H9 (cell line): ENCODE measurements around the gene OXER1. TPM values are rescaled to one million over a fixed set of nuclear protein-coding genes. Genes with fewer than 3 reads are reported as not detected.

Experiments used
- DNase-seq: peaks from one replicate; pipeline ENCODE4 v3.0.0-alpha.2; 2017
- H2AFZ ChIP-seq: one replicate; pipeline ENCODE4 v1.6.1; 2013; ENCODE audit warnings: mild to moderate bottlenecking, low read length, control low read depth, moderate library complexity
- H2AK5ac ChIP-seq: 2 replicates; pipeline ENCODE4 v1.6.1; 2013; ENCODE audit warnings: low read length, control low read depth, mixed read lengths; ENCODE audit not compliant: insufficient read length
- H2BK120ac ChIP-seq: one replicate; pipeline ENCODE4 v1.6.1; 2013; ENCODE audit warnings: low read depth, mild to moderate bottlenecking, low read length, control low read depth, inconsistent platforms; ENCODE audit not compliant: poor library complexity, severe bottlenecking
- H2BK12ac ChIP-seq: 2 replicates; pipeline ENCODE4 v1.6.1; 2013; ENCODE audit warnings: low read length, control low read depth, mixed read lengths, low read depth; ENCODE audit not compliant: insufficient read length
- H2BK15ac ChIP-seq: 2 replicates; pipeline ENCODE4 v1.6.1; 2013; ENCODE audit warnings: low read depth, low read length, control low read depth
- H2BK20ac ChIP-seq: one replicate; pipeline ENCODE4 v1.6.1; 2013; ENCODE audit warnings: low read depth, mild to moderate bottlenecking, low read length, control low read depth, inconsistent platforms; ENCODE audit not compliant: poor library complexity, severe bottlenecking
- H2BK5ac ChIP-seq: 2 replicates; pipeline ENCODE4 v1.6.1; 2013; ENCODE audit warnings: low read length, control low read depth, mixed read lengths; ENCODE audit not compliant: insufficient read length
- H3K14ac ChIP-seq: 2 replicates; pipeline ENCODE4 v1.6.1; 2013; ENCODE audit warnings: low read length, control low read depth; ENCODE audit not compliant: insufficient read depth
- H3K18ac ChIP-seq: 2 replicates; pipeline ENCODE4 v1.6.1; 2013; ENCODE audit warnings: low read depth, mild to moderate bottlenecking, mixed read lengths, low read length, control low read depth; ENCODE audit not compliant: insufficient read length
- H3K23ac ChIP-seq: 2 replicates; pipeline ENCODE4 v1.6.1; 2013; ENCODE audit warnings: low read length, control low read depth, mixed read lengths, low read depth; ENCODE audit not compliant: insufficient read length
- H3K23me2 ChIP-seq: 2 replicates; pipeline ENCODE4 v1.6.1; 2013; ENCODE audit warnings: low read depth, mild to moderate bottlenecking, mixed read lengths, low read length, control low read depth; ENCODE audit not compliant: insufficient read length, poor library complexity, severe bottlenecking
- H3K27ac ChIP-seq: 2 replicates; pipeline ENCODE4 v1.5.1; 2013; ENCODE audit warnings: low read length, control low read depth, mixed read lengths, low read depth; ENCODE audit not compliant: insufficient read length
- H3K27me3 ChIP-seq: 2 replicates; pipeline ENCODE4 v1.6.1; 2013; ENCODE audit warnings: low read length, control low read depth, inconsistent platforms; ENCODE audit not compliant: insufficient read depth
- H3K4ac ChIP-seq: 2 replicates; pipeline ENCODE4 v1.6.1; 2013; ENCODE audit warnings: low read depth, mild to moderate bottlenecking, control low read depth, inconsistent platforms, low read length, moderate library complexity
- H3K4me1 ChIP-seq: 2 replicates; pipeline ENCODE4 v1.6.1; 2013; ENCODE audit warnings: low read length, control low read depth, inconsistent platforms; ENCODE audit not compliant: insufficient read depth
- H3K4me2 ChIP-seq: 2 replicates; pipeline ENCODE4 v1.6.1; 2013; ENCODE audit warnings: low read length, control low read depth, mixed read lengths; ENCODE audit not compliant: insufficient read length, insufficient read depth
- H3K56ac ChIP-seq: 2 replicates; pipeline ENCODE4 v1.6.1; 2013; ENCODE audit warnings: low read depth, mild to moderate bottlenecking, mixed read lengths, low read length, control low read depth; ENCODE audit not compliant: insufficient read length
- H3K79me1 ChIP-seq: 2 replicates; pipeline ENCODE4 v1.6.1; 2013; ENCODE audit warnings: low read depth, mild to moderate bottlenecking, moderate library complexity, low read length, control low read depth, inconsistent platforms; ENCODE audit not compliant: insufficient read depth, poor library complexity, severe bottlenecking
- H3K79me2 ChIP-seq: 2 replicates; pipeline ENCODE4 v1.6.1; 2013; ENCODE audit warnings: low read length, control low read depth, inconsistent platforms; ENCODE audit not compliant: insufficient read depth
- H3K9ac ChIP-seq: 2 replicates; pipeline ENCODE4 v1.6.1; 2013; ENCODE audit warnings: low read length, control low read depth, mixed read lengths; ENCODE audit not compliant: insufficient read length; ENCODE audit errors: extremely low read depth
- H3K9me3 ChIP-seq: one replicate; pipeline ENCODE4 v1.6.1; 2013; ENCODE audit warnings: low read depth, low read length, inconsistent platforms; ENCODE audit not compliant: control insufficient read depth
- H3T11ph ChIP-seq: one replicate; pipeline ENCODE4 v1.6.1; 2013; ENCODE audit warnings: mild to moderate bottlenecking, low read length, control low read depth, inconsistent platforms
- H4K20me1 ChIP-seq: one replicate; pipeline ENCODE4 v1.6.1; 2013; ENCODE audit not compliant: control insufficient read depth, insufficient read length, insufficient read depth
- H4K5ac ChIP-seq: 2 replicates; pipeline ENCODE4 v1.6.1; 2013; ENCODE audit warnings: low read depth, mild to moderate bottlenecking, mixed read lengths, low read length, control low read depth; ENCODE audit not compliant: insufficient read length
- H4K8ac ChIP-seq: replicated peaks from 2 replicates; pipeline ENCODE4 v1.6.1; 2013; ENCODE audit warnings: low read length, control low read depth, mixed read lengths, low read depth; ENCODE audit not compliant: insufficient read length
- H4K91ac ChIP-seq: 2 replicates; pipeline ENCODE4 v1.6.1; 2013; ENCODE audit warnings: low read depth, mild to moderate bottlenecking, moderate library complexity, mixed read lengths, low read length, control low read depth; ENCODE audit not compliant: insufficient read length
- H3K27ac Mint-ChIP-seq, 3 experiments: 2 replicates in 2 of 3; 3 replicates in 1 of 3; pipeline ENCODE4 v1.8.0; 2020 to 2021; ENCODE audit warnings: mixed read lengths in 3 of 3, mild to moderate bottlenecking in 1 of 3, moderate library complexity in 1 of 3
- H3K27me3 Mint-ChIP-seq: 2 replicates; pipeline ENCODE4 v1.8.0; 2021; ENCODE audit warnings: low read depth, mild to moderate bottlenecking, moderate library complexity, mixed read lengths
- H3K36me3 Mint-ChIP-seq, 3 experiments: 2 replicates in 2 of 3; 3 replicates in 1 of 3; pipeline ENCODE4 v1.8.0; 2020 to 2021; ENCODE audit warnings: low read depth in 3 of 3, mixed read lengths in 3 of 3; ENCODE audit not compliant: insufficient read depth in 1 of 3
- H3K4me1 Mint-ChIP-seq, 2 experiments: 2 replicates each; pipeline ENCODE4 v1.8.0; 2020; ENCODE audit warnings: mixed read lengths in 2 of 2
- H3K4me3 Mint-ChIP-seq, 2 experiments: 2 replicates in 1 of 2; 3 replicates in 1 of 2; pipeline ENCODE4 v1.8.0; 2020 to 2021; ENCODE audit warnings: mild to moderate bottlenecking in 2 of 2, mixed read lengths in 2 of 2, moderate library complexity in 1 of 2
- H3K9me3 Mint-ChIP-seq, 2 experiments: 2 replicates in 1 of 2; 3 replicates in 1 of 2; pipeline ENCODE4 v1.8.0; 2020; ENCODE audit warnings: mild to moderate bottlenecking in 2 of 2, mixed read lengths in 2 of 2, moderate library complexity in 1 of 2
- WGBS: extraction: QIAGEN DNeasy Blood & Tissue Kit; methylation state at CpG from one replicate; pipeline ENCODE4 v1.1.7; 2013; ENCODE audit warnings: missing lambda C conversion rate, low lambda C conversion rate, mixed read lengths; ENCODE audit not compliant: insufficient read length; ENCODE audit errors: extremely low coverage; 5-methylcytosine and 5-hydroxymethylcytosine counted together
- total RNA-seq: library from RNA; stranded (reverse); gene quantifications from 2 replicates; pipeline ENCODE4 v1.2.1, GENCODE V29; 2021
- TF ChIP-seq, protein P1 (sequence below): fragments of 200-600 bp; sonication (generic); conservative IDR thresholded peaks from 3 replicates; pipeline ENCODE4 v1.8.0; 2021; ENCODE audit warnings: antibody characterized with exemption, mild to moderate bottlenecking

OXER1 gene
- total RNA-seq, 1 experiment from 2014 or later: 1.6 TPM

DNA sequence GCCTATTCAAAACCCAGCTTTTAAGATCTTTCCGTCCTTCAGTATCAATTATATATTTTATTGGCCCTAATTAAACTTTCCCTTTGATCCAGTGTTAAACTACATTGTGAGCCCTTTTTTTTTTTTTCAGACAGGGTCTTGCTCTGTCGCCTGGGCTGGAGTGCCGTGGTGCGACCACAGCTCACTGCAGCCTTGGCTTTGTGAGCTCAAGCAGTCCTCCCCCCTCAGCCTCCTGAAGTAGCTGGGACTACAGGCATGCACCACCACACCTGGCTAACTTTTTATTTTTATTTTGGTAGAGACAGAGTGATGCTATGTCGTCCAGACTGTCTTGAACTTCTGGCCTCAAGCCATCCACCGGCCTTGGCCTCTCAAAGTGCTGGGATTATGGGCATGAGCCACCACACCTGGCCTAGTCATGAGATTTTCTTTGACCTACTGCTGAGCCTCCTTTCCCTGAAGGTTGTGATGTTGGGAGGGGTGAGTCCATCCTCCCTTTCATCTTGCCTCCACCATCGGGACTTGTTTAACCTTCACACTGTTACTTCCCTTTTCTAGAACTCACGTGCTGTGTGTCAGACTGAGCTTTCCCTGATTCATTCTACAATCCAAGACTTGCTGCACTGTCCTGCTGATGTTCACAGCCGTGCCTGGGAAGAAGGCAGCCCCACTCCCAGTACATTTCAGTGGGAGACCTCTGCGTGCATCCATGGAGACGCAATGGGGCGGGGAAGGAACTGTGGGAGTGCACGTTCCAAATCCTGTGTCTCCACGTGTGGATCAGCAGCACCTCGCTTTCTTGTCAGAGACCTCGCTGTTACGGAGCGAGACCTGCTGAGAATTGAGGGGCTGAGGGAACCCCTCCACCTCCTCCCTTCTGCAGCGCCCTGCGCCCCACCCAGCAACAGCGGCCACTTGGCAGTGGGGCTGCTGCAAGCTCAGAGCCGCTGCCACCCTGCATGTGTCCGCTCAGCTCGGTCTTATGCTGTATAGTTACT, 10.8 kb downstream of the OXER1 start:
- Histone ChIP-seq H2BK5ac (no peak overlapping the region), H2AFZ (no peak overlapping the region), H3K9ac (no peak overlapping the region), H3K27me3 (no peaks in the 10 kb centered on the region), H4K5ac (no peak overlapping the region), H3K23ac (no peak overlapping the region), H3T11ph (no peak overlapping the region), H3K23me2 (no peaks in the 10 kb centered on the region), H3K27ac (no peak overlapping the region), H2BK20ac (no peak overlapping the region), H3K56ac (no peak overlapping the region), H3K18ac (no peak overlapping the region), H2BK120ac (no peak overlapping the region), H3K4ac (no peak overlapping the region), H2BK12ac (no peak overlapping the region), H4K91ac (no peak overlapping the region), H3K4me1 (no peaks in the 10 kb centered on the region), H2AK5ac (no peak overlapping the region), H4K20me1 (no peaks in the 10 kb centered on the region), H3K4me2 (no peak overlapping the region), H3K79me1 (no peaks in the 10 kb centered on the region), H4K8ac (no peak overlapping the region), H2BK15ac (no peak overlapping the region), H3K79me2 (no peaks in the 10 kb centered on the region), H3K14ac (no peak overlapping the region), H3K9me3 (no peaks in the 10 kb centered on the region)
- no CpG with 5 or more reads among the region's 24 CpGs for WGBS
- H3K4me1 Mint-ChIP-seq: peaks cover 5 to 14% of the 10 kb centered on the region in 2 experiments; a peak in 3 of 4 replicates
- H3K4me3 Mint-ChIP-seq: no peak overlapping the region
- H3K27ac Mint-ChIP-seq: peak overlapping the region in 1 of 3 experiments; percentile 42; a peak in 2 of 7 replicates
- peaks cover 0 to 8% (median 7%) of the 10 kb centered on the region in 3 experiments; a peak in 3 of 7 replicates for H3K36me3 Mint-ChIP-seq
- no peak for DNase-seq
- H3K9me3 Mint-ChIP-seq: no peaks in the 10 kb centered on the region
- TF ChIP-seq, protein P1, sequence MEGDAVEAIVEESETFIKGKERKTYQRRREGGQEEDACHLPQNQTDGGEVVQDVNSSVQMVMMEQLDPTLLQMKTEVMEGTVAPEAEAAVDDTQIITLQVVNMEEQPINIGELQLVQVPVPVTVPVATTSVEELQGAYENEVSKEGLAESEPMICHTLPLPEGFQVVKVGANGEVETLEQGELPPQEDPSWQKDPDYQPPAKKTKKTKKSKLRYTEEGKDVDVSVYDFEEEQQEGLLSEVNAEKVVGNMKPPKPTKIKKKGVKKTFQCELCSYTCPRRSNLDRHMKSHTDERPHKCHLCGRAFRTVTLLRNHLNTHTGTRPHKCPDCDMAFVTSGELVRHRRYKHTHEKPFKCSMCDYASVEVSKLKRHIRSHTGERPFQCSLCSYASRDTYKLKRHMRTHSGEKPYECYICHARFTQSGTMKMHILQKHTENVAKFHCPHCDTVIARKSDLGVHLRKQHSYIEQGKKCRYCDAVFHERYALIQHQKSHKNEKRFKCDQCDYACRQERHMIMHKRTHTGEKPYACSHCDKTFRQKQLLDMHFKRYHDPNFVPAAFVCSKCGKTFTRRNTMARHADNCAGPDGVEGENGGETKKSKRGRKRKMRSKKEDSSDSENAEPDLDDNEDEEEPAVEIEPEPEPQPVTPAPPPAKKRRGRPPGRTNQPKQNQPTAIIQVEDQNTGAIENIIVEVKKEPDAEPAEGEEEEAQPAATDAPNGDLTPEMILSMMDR: no peak
- no peaks in the 10 kb centered on the region for H3K27me3 Mint-ChIP-seq
